Sigmoid colon (tissue), 7 donors: Measurements from ENCODE around the gene CLDN6. TPM values are rescaled to one million over a fixed set of nuclear protein-coding genes. Genes with fewer than 3 reads are reported as not detected.

ENCODE experiments used
- DNase-seq: peaks from one replicate; pipeline ENCODE4 v3.0.0-alpha.2; 2019
- H3K27ac ChIP-seq, 4 donors: fragments of 200-600 bp; sonication (generic); one replicate each; pipeline ENCODE4 v1.5.1; 2016 to 2019; ENCODE audit warnings: mild to moderate bottlenecking in 1 of 4
- H3K27me3 ChIP-seq, 3 donors: fragments of 200-600 bp; sonication (generic); one replicate each; pipeline ENCODE4 v1.5.1; 2019; ENCODE audit warnings: mild to moderate bottlenecking in 1 of 3
- H3K36me3 ChIP-seq, 4 donors: fragments of 200-600 bp; sonication (generic); one replicate each; pipeline ENCODE4 v1.5.1; 2016 to 2019
- H3K4me1 ChIP-seq, 4 donors: fragments of 200-600 bp; sonication (generic); one replicate each; pipeline ENCODE4 v1.5.1; 2017 to 2019
- H3K4me3 ChIP-seq, 4 donors: fragments of 200-600 bp; sonication (generic); one replicate each; pipeline ENCODE4 v1.5.1; 2017 to 2019; ENCODE audit warnings: mild to moderate bottlenecking in 2 of 4, moderate library complexity in 1 of 4
- H3K9me3 ChIP-seq, 4 donors: fragments of 200-600 bp in 3 of 4; sonication (generic) in 3 of 4; one replicate each; pipeline versions ENCODE4 v1.5.1 to v1.6.1; 2013 to 2019
- EP300 ChIP-seq, 4 donors: sonication (generic); formaldehyde crosslinking; IDR thresholded peaks; one replicate each; pipeline ENCODE4 v1.6.1; 2017; ENCODE audit warnings: antibody characterized with exemption in 4 of 4
- POLR2A ChIP-seq, 2 donors: fragments of 450-650 bp; IDR thresholded peaks; one replicate each; pipeline ENCODE4 v1.6.1; 2016; ENCODE audit warnings: antibody characterized with exemption in 2 of 2, mild to moderate bottlenecking in 2 of 2, moderate library complexity in 2 of 2
- POLR2AphosphoS5 ChIP-seq, 4 donors: sonication (generic); formaldehyde crosslinking; IDR thresholded peaks; one replicate each; pipeline ENCODE4 v1.6.1; 2017; ENCODE audit warnings: antibody characterized with exemption in 4 of 4
- WGBS, 2 donors: extraction: QIAGEN DNeasy Blood & Tissue Kit; methylation state at CpG; one replicate each; pipeline ENCODE4 v1.1.7; 2013; 5-methylcytosine and 5-hydroxymethylcytosine counted together
- intact Hi-C: fragments of 100-400 bp; cut with DNase I; formaldehyde crosslinking; loops from one replicate; pipeline ENCODE4 v1.15.1; 2023
- polyA plus RNA-seq, 3 donors: library from polyadenylated mRNA; stranded (reverse); fragments of 200-250 nt; gene quantifications; one replicate each; pipeline ENCODE4 v1.2.3, GENCODE V29; 2013
- total RNA-seq, 4 donors: library from RNA; depleted of rRNA; stranded (reverse); fragments of >200 nt; gene quantifications; one replicate each; pipeline ENCODE4 v1.1.0, GENCODE V29; 2016
- TF ChIP-seq, protein P1 (sequence below), 4 experiments: fragments of 450-650 bp in 3 of 4; fragments of 200-600 bp in 1 of 4; IDR thresholded peaks; one replicate each; pipeline ENCODE4 v1.5.1; 2016 to 2019; ENCODE audit warnings: antibody characterized with exemption in 4 of 4, mild to moderate bottlenecking in 3 of 4, moderate library complexity in 2 of 4
- donor health status: healthy with polysubstance abuse.
- donor health status: Bipolar disorder and iron deficiency.
- donor health status: healthy.

The CLDN6 gene, protein sequence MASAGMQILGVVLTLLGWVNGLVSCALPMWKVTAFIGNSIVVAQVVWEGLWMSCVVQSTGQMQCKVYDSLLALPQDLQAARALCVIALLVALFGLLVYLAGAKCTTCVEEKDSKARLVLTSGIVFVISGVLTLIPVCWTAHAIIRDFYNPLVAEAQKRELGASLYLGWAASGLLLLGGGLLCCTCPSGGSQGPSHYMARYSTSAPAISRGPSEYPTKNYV
- total RNA-seq, result not detected
- not detected for polyA plus RNA-seq

DNA sequence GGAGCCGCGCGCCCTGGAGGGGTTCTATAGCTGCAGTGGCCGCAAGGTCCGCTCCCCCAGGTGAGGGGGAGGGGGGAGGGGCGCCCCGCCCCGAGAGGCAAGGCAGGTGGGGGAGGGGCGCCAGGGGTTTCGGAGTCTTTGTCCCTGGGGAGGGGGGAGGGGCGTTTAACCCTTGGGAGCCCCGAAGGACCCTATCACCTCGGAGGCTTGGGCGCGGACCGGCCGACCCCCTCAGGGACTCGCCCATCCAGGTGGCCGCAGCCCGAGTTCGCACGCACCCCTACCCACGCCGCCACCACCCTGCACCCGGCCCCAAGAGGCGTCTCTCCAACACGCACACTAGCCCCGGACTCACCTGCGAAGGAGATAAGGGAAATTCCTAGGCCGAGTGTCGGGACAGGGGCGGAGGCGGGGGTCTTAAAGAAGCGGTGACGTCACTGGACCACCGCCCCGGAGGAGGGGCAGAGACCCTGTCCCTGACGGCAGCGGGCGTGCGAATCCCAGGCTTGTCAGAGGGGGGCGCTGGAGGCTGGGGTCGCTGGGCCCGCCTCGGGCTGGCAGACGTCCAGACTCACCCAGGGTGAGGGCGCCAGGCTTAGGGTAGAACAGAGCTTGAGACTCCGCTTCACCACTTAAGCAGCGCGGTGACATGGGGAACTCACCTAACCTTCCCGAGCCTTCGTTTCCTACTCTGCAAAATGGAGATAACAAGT lies at the start of gene CLDN6:
CLDN6 (minus strand) TSS at position 390 of the 713 bp plus-strand sequence. CDS start 2,162 bp downstream, outside the sequence.
- Histone ChIP-seq H3K27me3 (peaks cover 19 to 44% (median 39%) of the 10 kb centered on the region in 3 donors), H3K9me3 (no peaks in the 10 kb centered on the region), H3K36me3 (no peaks in the 10 kb centered on the region), H3K4me1 (peaks cover 0 to 40% (median 38%) of the 10 kb centered on the region in 4 donors), H3K4me3 (no peak within 1 kb of the TSS), H3K27ac (no peak within 1 kb of the TSS)
- no peak for DNase-seq
- no peak for TF ChIP-seq POLR2A (IDR thresholded peaks at IDR 0.05)
- no peak for TF ChIP-seq POLR2AphosphoS5 (IDR thresholded peaks at IDR 0.05)
- TF ChIP-seq EP300 (IDR thresholded peaks at IDR 0.05), result no peak
- TF ChIP-seq, protein P1, sequence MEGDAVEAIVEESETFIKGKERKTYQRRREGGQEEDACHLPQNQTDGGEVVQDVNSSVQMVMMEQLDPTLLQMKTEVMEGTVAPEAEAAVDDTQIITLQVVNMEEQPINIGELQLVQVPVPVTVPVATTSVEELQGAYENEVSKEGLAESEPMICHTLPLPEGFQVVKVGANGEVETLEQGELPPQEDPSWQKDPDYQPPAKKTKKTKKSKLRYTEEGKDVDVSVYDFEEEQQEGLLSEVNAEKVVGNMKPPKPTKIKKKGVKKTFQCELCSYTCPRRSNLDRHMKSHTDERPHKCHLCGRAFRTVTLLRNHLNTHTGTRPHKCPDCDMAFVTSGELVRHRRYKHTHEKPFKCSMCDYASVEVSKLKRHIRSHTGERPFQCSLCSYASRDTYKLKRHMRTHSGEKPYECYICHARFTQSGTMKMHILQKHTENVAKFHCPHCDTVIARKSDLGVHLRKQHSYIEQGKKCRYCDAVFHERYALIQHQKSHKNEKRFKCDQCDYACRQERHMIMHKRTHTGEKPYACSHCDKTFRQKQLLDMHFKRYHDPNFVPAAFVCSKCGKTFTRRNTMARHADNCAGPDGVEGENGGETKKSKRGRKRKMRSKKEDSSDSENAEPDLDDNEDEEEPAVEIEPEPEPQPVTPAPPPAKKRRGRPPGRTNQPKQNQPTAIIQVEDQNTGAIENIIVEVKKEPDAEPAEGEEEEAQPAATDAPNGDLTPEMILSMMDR (IDR thresholded peaks at IDR 0.05), result no peak
- WGBS, 2 donors, result 14% methylated on average over 52 of the region's 52 CpGs
- intact Hi-C loops, result no loop called here

DNA sequence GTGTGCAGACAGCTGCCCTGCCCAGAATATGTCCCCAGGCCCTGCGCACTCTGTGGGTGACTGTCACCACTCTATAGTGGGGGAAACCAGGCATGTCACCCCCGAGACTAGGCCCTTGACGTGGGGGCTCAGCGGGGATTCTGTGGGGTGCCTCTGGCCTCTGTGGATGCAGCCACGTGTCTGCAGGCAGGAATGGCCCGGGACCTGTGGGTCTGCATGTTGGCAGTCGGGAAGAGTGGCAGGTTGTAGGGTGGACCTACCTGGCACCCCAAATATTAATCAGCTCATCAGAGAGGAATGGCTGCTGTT lies 48.4 kb upstream of the CLDN6 start:
- H3K27ac ChIP-seq, result peak overlapping the region in 2 of 4 donors; percentile 61 to 67
- H3K27me3 ChIP-seq, result no peaks in the 10 kb centered on the region
- intact Hi-C loops, result no loop called here
- no peak for TF ChIP-seq POLR2A (IDR thresholded peaks at IDR 0.05)
- no peak for TF ChIP-seq POLR2AphosphoS5 (IDR thresholded peaks at IDR 0.05)
- TF ChIP-seq EP300 (IDR thresholded peaks at IDR 0.05), result no peak
- TF ChIP-seq, protein P1 (IDR thresholded peaks at IDR 0.05), result no peak
- no peaks in the 10 kb centered on the region for H3K36me3 ChIP-seq
- WGBS, 2 donors, result 79 to 81% methylated on average over 7 of the region's 7 CpGs
- H3K4me1 ChIP-seq, result peaks cover 0 to 19% (median 16%) of the 10 kb centered on the region in 4 donors
- no peaks in the 10 kb centered on the region for H3K9me3 ChIP-seq
- no peak for DNase-seq
- peak overlapping the region in 3 of 4 donors; percentile 11 to 35 (median 30) for H3K4me3 ChIP-seq

- no peak for TF ChIP-seq POLR2A (IDR thresholded peaks at IDR 0.05)
- TF ChIP-seq EP300 (IDR thresholded peaks at IDR 0.05), result no peak
- TF ChIP-seq, protein P1 (IDR thresholded peaks at IDR 0.05), result no peak
- TF ChIP-seq POLR2AphosphoS5 (IDR thresholded peaks at IDR 0.05), result no peak
- H3K4me3 ChIP-seq, result peak overlapping the region in 3 of 4 donors; percentile 11 to 35 (median 30)
- 20 to 52% methylated on average over 26 of the region's 26 CpGs for WGBS, 2 donors
- peaks cover 0 to 19% (median 16%) of the 10 kb centered on the region in 4 donors for H3K4me1 ChIP-seq
- no peaks in the 10 kb centered on the region for H3K9me3 ChIP-seq
- H3K27me3 ChIP-seq, result no peaks in the 10 kb centered on the region
- DNase-seq, result no peak
- peak overlapping the region in 3 of 4 donors; percentile 61 to 67 (median 64) for H3K27ac ChIP-seq
- intact Hi-C loops, result no loop called here
- H3K36me3 ChIP-seq, result no peaks in the 10 kb centered on the region
Measured at GRCh38 chr16:3065742-3066439, 47.9 kb upstream of the CLDN6 start.

GRCh38 chr16:3065069-3065741 lies 47.2 kb upstream of the CLDN6 start, which contains the start of gene IL32:
Gene IL32, plus strand, starts transcription at chr16:3065640. Its CDS starts 172 bp downstream, at chr16:3065812.
- intact Hi-C loops, result no loop called here
- Histone ChIP-seq H3K36me3 (no peaks in the 10 kb centered on the region), H3K27ac (peak within 1 kb of the TSS; percentile 29 to 67 (median 62)), H3K4me3 (peak within 1 kb of the TSS in 3 of 4 donors; percentile 11 to 35 (median 30)), H3K9me3 (no peaks in the 10 kb centered on the region), H3K27me3 (no peaks in the 10 kb centered on the region), H3K4me1 (peaks cover 0 to 19% (median 16%) of the 10 kb centered on the region in 4 donors)
- 7 to 42% methylated on average over 13 of the region's 13 CpGs for WGBS, 2 donors
- TF ChIP-seq, protein P1 (IDR thresholded peaks at IDR 0.05), result no peak
- TF ChIP-seq EP300 (IDR thresholded peaks at IDR 0.05), result peak in 1 of 4 donors; percentile 24
- peak in 1 of 4 donors; percentile 63 for TF ChIP-seq POLR2AphosphoS5 (IDR thresholded peaks at IDR 0.05)
- TF ChIP-seq POLR2A (IDR thresholded peaks at IDR 0.05), result no peak
- DNase-seq, result peak; percentile 90
